WI38 (cell line): ENCODE measurements around the gene ACSM5.
"Not testable (repeated sequence)": the region's sequence is repeated elsewhere in the genome, so short reads cannot be mapped to it uniquely, and the experiment has no call there.

ENCODE experiments used
- H3K4me3 ChIP-seq: 2 replicates; pipeline ENCODE4 v1.5.1; 2011; ENCODE audit warnings: low read depth, mild to moderate bottlenecking, control low read depth, low read length
- TF ChIP-seq, protein P1 (sequence below): IDR thresholded peaks from 2 replicates; pipeline ENCODE4 v1.5.1; 2012; ENCODE audit warnings: low read depth, mild to moderate bottlenecking, control low read depth, low read length

The ACSM5 gene

DNA sequence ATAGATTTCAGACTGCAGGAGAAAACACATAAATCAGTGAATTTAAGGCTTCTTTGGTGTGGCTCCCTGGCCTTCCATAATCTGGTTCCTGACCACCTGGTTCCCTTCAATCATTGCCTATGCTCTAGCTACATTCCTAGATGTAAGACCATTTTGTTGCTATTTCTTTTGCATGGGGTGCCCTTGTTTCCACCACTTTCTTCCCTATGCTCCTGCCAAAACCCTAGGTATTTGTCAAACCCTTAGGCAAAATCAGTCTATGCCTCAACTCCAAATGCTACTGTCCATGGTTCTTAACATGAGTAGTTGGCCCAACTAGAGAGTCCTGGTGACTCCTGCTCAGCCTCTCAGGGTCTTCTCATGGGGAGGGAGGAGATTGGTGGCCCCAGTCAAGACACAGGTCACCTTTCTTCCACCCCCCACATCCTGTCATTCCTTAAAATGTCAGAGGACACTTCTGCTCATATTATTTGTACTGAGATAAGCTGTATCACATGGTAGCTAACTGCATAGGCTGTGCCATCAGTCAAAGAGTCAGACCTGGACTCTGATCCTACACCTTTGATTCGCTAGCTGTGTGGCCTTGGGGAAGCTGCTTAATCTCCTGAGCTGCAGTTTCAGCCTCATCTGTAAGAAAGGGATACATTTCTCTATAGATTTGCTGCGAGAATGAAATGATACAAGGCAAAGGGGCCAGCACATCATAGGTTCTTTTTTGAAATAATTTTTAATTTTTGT is 15.0 kb downstream of the ACSM5 start:
- TF ChIP-seq, protein P1, sequence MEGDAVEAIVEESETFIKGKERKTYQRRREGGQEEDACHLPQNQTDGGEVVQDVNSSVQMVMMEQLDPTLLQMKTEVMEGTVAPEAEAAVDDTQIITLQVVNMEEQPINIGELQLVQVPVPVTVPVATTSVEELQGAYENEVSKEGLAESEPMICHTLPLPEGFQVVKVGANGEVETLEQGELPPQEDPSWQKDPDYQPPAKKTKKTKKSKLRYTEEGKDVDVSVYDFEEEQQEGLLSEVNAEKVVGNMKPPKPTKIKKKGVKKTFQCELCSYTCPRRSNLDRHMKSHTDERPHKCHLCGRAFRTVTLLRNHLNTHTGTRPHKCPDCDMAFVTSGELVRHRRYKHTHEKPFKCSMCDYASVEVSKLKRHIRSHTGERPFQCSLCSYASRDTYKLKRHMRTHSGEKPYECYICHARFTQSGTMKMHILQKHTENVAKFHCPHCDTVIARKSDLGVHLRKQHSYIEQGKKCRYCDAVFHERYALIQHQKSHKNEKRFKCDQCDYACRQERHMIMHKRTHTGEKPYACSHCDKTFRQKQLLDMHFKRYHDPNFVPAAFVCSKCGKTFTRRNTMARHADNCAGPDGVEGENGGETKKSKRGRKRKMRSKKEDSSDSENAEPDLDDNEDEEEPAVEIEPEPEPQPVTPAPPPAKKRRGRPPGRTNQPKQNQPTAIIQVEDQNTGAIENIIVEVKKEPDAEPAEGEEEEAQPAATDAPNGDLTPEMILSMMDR: no peak
- no peak overlapping the region for H3K4me3 ChIP-seq

DNA sequence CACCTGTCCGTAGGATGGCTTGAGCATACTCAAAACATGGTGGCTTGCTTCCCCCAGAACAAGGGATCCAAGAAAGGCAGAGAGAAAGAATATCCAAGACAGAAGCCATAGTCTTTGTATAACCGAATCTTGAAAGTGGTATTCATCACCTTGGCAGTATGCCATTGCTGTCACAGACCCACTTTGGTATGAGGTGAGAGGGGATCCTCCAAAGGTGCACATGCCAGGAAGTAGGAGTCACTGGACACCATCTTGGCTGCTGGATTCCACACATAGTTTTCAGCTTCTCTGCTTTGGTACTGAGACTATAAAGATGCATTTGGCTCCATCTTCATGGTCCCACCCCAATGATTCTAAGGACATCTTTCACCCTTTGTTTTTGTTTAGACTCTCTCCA is 18.1 kb downstream of the ACSM5 start:
- not testable (repeated sequence) for H3K4me3 ChIP-seq

DNA sequence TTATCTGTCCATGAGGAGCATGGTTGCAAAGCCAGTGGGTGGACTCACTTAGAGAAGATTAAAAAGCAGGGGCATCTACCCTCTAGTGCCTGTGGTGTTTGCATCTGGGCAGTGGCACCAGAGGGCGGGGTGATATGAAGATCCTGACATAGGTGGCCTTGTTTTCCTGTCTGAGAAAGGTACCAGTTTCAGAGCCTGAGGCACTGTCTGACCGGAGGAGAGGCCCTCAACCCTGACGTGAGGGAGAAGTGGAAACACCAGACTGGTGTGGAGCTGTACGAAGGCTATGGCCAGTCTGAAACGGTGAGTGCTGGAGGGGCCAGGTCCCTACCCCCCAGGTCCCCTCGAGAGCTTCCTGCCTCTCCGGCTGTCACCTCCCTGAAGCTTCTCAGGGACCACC is 20.2 kb downstream of the ACSM5 start:
- H3K4me3 ChIP-seq: not testable (repeated sequence)

DNA sequence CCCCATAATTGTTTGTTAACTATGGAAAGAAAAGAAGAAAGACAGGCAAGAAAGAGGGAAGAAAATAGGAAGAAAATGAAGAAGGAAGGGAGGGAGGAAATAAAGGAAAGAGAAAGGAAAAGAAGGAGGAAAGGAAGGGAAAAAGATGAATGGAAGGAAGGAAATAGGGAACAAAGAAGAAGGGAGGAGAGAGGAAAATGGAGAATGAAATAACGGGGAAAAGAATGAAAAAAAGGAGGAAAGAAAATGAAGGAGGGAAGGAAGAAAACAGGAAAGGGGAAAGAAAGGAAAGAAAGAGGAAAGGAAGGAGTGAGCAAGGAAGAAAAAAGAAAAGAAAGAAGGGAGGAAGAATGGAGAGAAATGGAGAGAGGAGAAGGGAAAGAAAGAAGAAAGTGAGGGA is 21.1 kb downstream of the ACSM5 start:
- not testable (repeated sequence) for H3K4me3 ChIP-seq

DNA sequence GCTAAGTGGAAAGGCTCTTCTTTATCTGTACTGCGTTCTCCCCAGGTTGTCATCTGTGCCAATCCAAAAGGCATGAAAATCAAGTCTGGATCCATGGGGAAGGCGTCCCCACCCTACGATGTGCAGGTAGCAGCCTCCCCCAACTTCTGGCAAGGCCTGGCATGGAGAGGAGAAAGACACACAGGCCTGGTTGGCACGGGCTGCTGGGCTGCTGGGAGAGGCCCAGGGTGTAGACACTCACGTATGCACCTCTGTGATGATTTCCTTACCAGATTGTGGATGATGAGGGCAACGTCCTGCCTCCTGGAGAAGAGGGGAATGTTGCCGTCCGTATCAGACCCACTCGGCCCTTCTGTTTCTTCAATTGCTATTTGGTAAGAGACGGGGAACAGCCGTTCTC is 21.6 kb downstream of the ACSM5 start:
- TF ChIP-seq, protein P1: no peak
- H3K4me3 ChIP-seq: no peak overlapping the region

DNA sequence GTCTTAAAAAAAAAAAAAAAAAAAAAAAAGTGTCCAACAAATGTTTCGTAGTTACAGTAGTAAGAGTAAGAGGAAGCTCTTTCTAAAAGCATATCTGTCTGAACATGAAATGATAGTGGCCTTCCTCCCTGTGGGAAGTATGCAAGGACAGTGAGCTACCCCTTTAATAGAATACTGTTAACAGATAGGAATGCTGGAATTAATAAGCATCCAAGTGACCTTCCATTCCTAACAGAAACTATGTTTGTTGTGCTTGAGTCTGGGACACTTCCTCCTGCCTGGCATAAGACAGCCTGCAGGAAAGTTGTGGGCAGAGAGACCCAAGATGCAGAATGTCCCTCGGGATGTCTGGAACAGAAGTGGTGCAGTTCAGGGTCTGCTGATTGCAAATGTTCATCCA is 29.6 kb downstream of the ACSM5 start:
- H3K4me3 ChIP-seq: not testable (repeated sequence)

DNA sequence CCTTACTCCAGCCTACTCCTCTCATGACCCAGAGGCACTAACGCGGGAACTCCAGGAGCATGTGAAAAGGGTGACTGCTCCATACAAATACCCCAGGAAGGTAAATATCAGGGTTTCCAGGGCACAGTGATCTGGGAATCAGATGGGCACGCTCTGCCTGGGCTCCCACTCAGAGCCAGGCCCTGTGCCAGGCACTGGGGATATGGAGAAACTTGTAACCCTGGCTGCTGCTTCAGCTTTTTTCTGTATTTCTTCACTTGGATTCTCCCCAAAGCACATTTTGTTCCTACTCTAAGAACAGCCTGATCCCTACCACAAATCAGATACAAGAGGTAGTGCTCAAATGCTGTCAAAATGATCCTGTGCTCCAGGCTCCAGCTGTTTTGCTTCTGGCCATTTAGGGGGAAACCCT is 30.5 kb downstream of the ACSM5 start:
- H3K4me3 ChIP-seq: not testable (repeated sequence)

DNA sequence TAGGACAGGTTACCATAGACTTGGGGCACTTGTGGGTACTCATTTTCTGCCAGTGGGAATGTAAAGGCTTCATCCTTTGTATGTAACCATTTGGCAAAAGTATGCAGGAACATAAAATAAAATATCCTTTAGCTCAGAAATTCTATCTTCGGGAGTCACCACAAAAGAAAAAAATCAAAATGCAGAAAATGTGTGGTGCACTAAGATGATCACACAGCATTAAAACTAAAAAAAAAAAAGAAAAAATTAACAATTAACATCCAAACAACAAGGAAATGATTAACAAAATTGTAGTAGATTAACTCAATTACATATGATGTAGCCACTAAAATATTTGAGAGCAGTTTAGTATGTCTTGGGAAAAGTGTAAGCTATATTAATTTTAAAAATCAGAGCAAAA is 31.4 kb downstream of the ACSM5 start:
- not testable (repeated sequence) for H3K4me3 ChIP-seq

DNA sequence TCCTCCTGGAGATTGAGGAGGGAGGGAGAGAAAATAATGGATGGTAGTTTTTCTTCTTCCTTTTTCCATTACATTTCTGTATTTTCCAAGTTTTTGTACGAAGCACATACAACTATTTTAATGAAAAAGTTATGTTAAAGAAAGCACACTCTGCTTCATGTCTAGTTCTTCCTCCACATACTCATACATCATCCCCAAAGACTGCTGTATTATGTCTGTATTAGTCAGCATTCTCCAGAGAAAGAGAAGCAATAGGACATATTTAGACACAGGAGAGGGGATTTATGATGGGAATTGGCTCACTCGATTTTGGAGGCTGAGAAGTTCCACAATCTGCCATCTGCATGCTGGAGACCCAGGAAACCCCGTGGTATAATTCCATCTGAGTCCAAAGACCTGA is 31.9 kb downstream of the ACSM5 start:
- no peak overlapping the region for H3K4me3 ChIP-seq
- TF ChIP-seq, protein P1: no peak

DNA sequence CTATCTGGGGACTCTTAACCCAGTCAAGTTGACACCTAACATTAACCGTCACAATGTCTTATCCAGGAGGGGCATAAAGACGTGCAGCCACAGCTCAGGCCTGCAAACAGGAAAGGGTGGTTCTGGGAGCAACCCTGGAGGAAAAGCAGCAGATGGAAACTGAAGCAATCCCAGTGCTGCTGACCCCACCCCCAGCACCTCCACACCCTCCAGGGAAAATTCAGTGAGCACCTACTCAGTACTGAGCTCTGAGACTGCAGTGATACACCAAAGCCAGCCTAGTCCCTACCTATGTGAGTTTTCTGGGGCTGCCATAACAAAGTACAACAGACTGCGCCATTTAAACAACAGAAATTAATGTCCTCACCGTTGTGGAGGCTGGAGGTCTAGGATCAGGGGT is 32.5 kb downstream of the ACSM5 start:
- H3K4me3 ChIP-seq: not testable (repeated sequence)

DNA sequence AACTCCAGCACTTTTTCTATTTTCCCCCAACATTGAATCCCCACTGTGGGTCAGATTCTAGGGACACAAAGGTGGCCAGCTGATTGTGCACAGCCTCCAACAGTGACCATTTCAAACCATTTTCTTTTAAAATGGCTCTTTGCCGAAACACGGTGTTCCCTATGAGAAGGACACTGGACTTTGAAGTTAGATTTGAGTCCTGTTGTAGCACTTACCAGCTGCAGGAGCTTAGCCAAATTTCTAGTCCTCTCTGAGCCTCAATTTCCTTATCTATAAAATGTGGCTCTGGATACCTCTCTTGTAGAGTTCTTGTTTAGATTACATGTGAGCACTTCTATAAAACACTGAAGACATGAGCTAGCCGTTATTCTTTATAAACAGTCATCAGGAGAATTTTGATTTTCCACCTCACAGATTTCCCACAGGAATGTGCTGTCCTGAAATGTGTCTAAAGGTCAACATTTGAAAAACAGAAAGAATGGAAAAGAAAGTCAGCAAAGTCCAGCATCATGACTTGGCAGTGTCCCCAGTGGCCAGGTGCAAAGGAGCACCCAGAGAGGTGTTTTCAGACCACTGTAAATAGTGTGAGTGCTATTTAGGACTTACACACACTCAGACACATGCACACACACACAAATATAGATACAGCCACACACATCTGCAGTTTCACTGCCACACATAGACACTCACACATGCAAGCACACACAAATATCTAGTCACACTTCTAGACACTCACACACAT is 37.5 kb downstream of the ACSM5 start:
- not testable (repeated sequence) for H3K4me3 ChIP-seq

DNA sequence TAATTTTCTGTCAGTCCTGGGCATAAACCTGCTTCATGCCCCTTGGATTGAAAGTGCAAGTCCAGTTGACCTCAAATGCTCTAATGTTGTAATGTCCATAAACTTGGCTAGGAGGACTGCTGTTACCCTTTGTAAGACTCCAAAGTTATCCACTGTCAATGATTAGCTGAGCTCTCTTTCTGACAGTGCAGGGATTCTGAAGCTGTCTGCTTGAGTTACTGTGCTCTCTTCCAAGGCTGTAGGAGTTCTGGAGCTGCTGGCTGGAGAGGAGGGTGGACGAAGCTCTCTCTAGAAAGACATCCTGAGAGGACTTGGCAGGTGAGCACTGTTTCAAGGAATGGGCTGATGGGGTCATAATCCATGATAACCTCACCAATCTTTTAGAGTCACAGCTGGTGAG is 42.0 kb downstream of the ACSM5 start, which contains the start of gene ACSM2A:
Gene ACSM2A, plus strand, starts transcription at position 158 of the 400 bp plus-strand sequence. CDS start 8,594 bp downstream, outside the sequence.
- H3K4me3 ChIP-seq: not testable (repeated sequence)

DNA sequence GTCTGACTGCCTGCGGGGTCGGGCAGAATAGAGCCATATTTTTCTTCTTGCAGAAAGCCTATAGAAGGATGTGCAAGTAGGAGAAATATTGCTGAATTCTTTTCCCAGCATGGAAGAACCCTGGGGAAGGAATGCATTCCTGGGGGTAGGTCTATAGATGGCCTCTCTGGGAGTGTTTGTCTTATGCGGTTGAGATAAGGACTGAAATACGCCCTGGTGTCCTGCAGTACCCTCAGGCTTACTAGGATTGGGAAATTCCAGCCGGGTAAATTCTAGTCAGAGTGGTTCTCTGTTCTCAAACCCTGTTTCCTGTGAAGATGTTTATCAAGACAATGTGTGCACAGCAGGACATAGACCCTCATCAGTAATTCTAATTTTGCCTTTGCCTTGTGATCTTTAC is 44.3 kb downstream of the ACSM5 start:
- H3K4me3 ChIP-seq: not testable (repeated sequence)

DNA sequence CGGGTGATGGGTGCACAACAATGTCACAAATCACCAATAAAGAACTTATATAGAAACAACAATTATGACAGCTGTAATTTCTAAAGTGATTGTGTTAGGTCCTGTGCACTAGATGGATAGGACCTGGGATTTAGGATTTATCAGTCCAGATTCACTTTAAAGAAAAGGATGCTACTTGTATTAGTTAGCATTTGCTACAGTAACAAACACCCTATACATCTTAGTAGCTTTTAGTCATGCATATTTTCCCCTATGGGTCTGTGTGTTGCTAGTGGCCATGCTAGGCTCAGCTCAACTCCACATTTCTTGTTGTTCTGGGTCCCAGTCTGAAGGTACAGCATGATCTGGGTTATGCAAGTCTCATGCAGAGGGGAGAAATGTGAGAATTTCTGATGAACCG is 49.9 kb downstream of the ACSM5 start:
- not testable (repeated sequence) for H3K4me3 ChIP-seq

DNA sequence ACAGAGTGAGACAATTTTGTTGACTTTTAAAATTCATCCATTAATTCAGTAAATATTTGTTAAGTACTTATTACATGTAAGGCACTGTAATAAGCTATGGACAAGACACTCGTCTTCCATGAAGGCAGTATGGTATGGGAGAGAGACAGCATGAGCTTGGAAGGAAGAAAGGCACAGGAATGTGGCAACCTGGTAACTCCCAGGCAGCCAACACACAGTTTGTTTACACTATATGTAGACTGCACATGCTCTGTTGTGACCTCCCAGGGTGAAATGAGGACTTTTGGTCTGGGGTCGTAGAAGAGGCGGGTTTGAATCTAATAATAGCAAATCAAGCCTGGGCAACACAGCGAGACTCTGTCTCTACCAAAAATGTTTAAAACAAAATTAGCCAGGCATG is 51.0 kb downstream of the ACSM5 start:
- not testable (repeated sequence) for H3K4me3 ChIP-seq

DNA sequence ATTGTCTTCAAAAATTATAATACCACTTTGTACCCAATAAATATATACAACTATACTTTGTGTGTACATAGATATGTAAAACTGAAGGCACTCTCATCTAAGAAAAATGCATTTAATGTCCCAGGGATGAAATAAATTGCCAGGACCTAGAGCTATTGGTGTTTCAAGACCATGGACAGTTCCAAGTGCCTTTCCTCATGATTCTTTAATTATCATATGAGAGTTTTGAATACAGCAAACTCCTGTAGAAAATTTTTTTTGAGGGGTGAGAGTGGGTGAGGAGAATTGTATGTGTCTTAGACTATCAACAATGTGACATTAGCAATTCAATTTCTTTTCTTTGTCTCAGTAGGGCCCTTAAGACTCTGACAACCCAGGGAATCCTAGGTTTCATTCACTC is 59.6 kb downstream of the ACSM5 start:
- H3K4me3 ChIP-seq: not testable (repeated sequence)

DNA sequence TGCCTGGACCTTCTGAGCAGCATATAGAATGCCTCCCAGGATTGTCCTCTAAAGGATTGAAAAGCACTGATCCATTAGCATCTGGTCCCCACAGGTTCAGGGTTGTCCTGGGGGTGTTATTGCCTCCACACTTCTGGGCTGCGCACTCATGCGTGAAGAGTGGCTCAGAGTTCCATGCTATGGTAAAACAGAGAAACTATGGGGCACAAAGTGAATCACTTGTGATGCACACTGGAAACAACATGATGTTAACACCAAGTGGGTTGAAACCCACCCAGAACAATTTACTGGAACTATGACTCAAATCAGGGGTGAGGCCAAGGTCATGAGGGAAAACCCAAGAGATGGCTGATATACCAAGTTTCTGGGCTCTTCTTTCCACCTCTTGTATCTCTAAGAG is 60.6 kb downstream of the ACSM5 start:
- not testable (repeated sequence) for H3K4me3 ChIP-seq
